Urinary bladder (tissue), 4 donors: ENCODE measurements around the gene HECTD4. TPM values are rescaled to one million over a fixed set of nuclear protein-coding genes. Genes with fewer than 3 reads are reported as not detected.

Experiments used
- DNase-seq: peaks from one replicate; pipeline ENCODE4 v3.0.0-alpha.2; 2015; ENCODE audit errors: extremely low spot score
- H3K27ac ChIP-seq: one replicate; pipeline ENCODE4 v1.5.1; 2013; ENCODE audit warnings: low read depth, mild to moderate bottlenecking, moderate library complexity
- H3K36me3 ChIP-seq: one replicate; pipeline ENCODE4 v1.6.1; 2013; ENCODE audit warnings: mild to moderate bottlenecking, moderate library complexity; ENCODE audit not compliant: insufficient read depth
- H3K4me1 ChIP-seq: one replicate; pipeline ENCODE4 v1.6.1; 2013; ENCODE audit warnings: mild to moderate bottlenecking, moderate library complexity; ENCODE audit not compliant: insufficient read depth
- H3K4me3 ChIP-seq: one replicate; pipeline ENCODE4 v1.5.1; 2013; ENCODE audit warnings: low read depth, low read length
- WGBS: extraction: QIAGEN DNeasy Blood & Tissue Kit; methylation state at CpG from one replicate; pipeline ENCODE4 v1.1.7; 2013; 5-methylcytosine and 5-hydroxymethylcytosine counted together
- polyA plus RNA-seq: library from polyadenylated mRNA; stranded (reverse); fragments of 200-250 nt; gene quantifications from one replicate; pipeline ENCODE4 v1.2.3, GENCODE V29; 2013
- total RNA-seq: library from RNA; depleted of rRNA; stranded (reverse); fragments of >200 nt; gene quantifications from one replicate; pipeline ENCODE4 v1.2.3, GENCODE V29; 2014
- donor health status: healthy with polysubstance abuse.
- donor health status: healthy.

HECTD4 gene
- total and polyA plus RNA-seq, 2 donors: 8.6 to 87.2 TPM

- H3K4me3 ChIP-seq: no peak overlapping the region
- H3K36me3 ChIP-seq: peaks cover 5% of the 10 kb centered on the region
- DNase-seq: no peak
- WGBS: 68% methylated on average over 4 of the region's 4 CpGs
- H3K4me1 ChIP-seq: no peaks in the 10 kb centered on the region
- H3K27ac ChIP-seq: no peak overlapping the region
Measured at GRCh38 chr12:112199136-112199535, 183.1 kb downstream of the HECTD4 start.

GRCh38 chr12:112198120-112198733, 184.0 kb downstream of the HECTD4 start:
- peaks cover 7% of the 10 kb centered on the region for H3K36me3 ChIP-seq
- WGBS: 74% methylated on average over 9 of the region's 9 CpGs
- no peak overlapping the region for H3K4me3 ChIP-seq
- H3K27ac ChIP-seq: no peak overlapping the region
- DNase-seq: no peak
- no peaks in the 10 kb centered on the region for H3K4me1 ChIP-seq

- H3K36me3 ChIP-seq: peaks cover 4% of the 10 kb centered on the region
- no peak overlapping the region for H3K4me3 ChIP-seq
- 85% methylated on average over 9 of the region's 9 CpGs for WGBS
- no peaks in the 10 kb centered on the region for H3K4me1 ChIP-seq
- H3K27ac ChIP-seq: no peak overlapping the region
- DNase-seq: no peak
Measured at GRCh38 chr12:112196196-112196875, 185.9 kb downstream of the HECTD4 start.

- no peaks in the 10 kb centered on the region for H3K4me1 ChIP-seq
- H3K27ac ChIP-seq: no peak overlapping the region
- DNase-seq: no peak
- H3K36me3 ChIP-seq: peaks cover 4% of the 10 kb centered on the region
- H3K4me3 ChIP-seq: no peak overlapping the region
- WGBS: 95% methylated on average over 20 of the region's 20 CpGs
Measured at GRCh38 chr12:112194601-112195247, 187.5 kb downstream of the HECTD4 start.

GRCh38 chr12:112192475-112192874, 189.8 kb downstream of the HECTD4 start:
- H3K4me1 ChIP-seq: no peaks in the 10 kb centered on the region
- no peak overlapping the region for H3K4me3 ChIP-seq
- no peak for DNase-seq
- WGBS: 92% methylated on average over 13 of the region's 13 CpGs
- no peak overlapping the region for H3K27ac ChIP-seq
- peaks cover 4% of the 10 kb centered on the region for H3K36me3 ChIP-seq

GRCh38 chr12:112191840-112192321, 190.3 kb downstream of the HECTD4 start:
- Histone ChIP-seq H3K36me3 (peaks cover 4% of the 10 kb centered on the region), H3K27ac (no peak overlapping the region), H3K4me1 (no peaks in the 10 kb centered on the region), H3K4me3 (no peak overlapping the region)
- 52% methylated on average over 4 of the region's 4 CpGs for WGBS
- no peak for DNase-seq

- 57% methylated on average over 2 of the region's 2 CpGs for WGBS
- DNase-seq: no peak
- Histone ChIP-seq H3K27ac (no peak overlapping the region), H3K4me1 (no peaks in the 10 kb centered on the region), H3K4me3 (no peak overlapping the region), H3K36me3 (peaks cover 4% of the 10 kb centered on the region)
Measured at GRCh38 chr12:112191201-112191600, 191.0 kb downstream of the HECTD4 start.

GRCh38 chr12:112190231-112191025, 191.8 kb downstream of the HECTD4 start:
- H3K4me3 ChIP-seq: no peak overlapping the region
- no peak overlapping the region for H3K27ac ChIP-seq
- no peak for DNase-seq
- H3K4me1 ChIP-seq: no peaks in the 10 kb centered on the region
- H3K36me3 ChIP-seq: peaks cover 4% of the 10 kb centered on the region
- WGBS: 87% methylated on average over 5 of the region's 5 CpGs

GRCh38 chr12:112188130-112188830, 194.0 kb downstream of the HECTD4 start:
- DNase-seq: no peak
- Histone ChIP-seq H3K4me1 (no peaks in the 10 kb centered on the region), H3K4me3 (no peak overlapping the region), H3K36me3 (no peaks in the 10 kb centered on the region), H3K27ac (no peak overlapping the region)
- WGBS: 81% methylated on average over 9 of the region's 9 CpGs

GRCh38 chr12:112185093-112185923, 196.9 kb downstream of the HECTD4 start:
- DNase-seq: no peak
- no peak overlapping the region for H3K4me3 ChIP-seq
- no peak overlapping the region for H3K27ac ChIP-seq
- H3K36me3 ChIP-seq: no peaks in the 10 kb centered on the region
- 92% methylated on average over 26 of the region's 26 CpGs for WGBS
- no peaks in the 10 kb centered on the region for H3K4me1 ChIP-seq

GRCh38 chr12:112184056-112184887, 198.0 kb downstream of the HECTD4 start:
- WGBS: 97% methylated on average over 46 of the region's 46 CpGs
- DNase-seq: no peak
- Histone ChIP-seq H3K4me1 (no peaks in the 10 kb centered on the region), H3K36me3 (no peaks in the 10 kb centered on the region), H3K4me3 (no peak overlapping the region), H3K27ac (no peak overlapping the region)
